ENCODE data around the gene ANKRD33B.
"Not testable (repeated sequence)": the region's sequence is repeated elsewhere in the genome, so short reads cannot be mapped to it uniquely, and the experiment has no call there.

Gene ANKRD33B

DNA sequence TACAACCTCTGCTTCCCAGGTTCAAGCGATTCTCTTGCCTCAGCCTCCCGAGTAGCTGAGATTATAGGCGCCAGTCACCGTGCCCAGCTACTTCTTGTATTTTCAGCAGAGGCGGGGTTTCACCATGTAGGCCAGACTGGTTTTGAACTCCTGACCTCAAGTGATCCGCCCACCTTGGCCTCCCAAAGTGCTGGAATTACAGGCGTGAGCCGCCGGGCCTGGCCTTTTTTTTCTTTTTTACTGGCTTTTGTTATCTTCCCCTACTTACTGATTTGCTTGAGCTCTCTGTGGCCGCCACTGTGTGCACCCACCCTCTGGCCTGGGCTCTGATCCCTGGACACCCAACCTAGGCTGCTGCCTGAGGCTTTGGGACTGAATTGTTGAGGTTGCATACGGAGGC lies 60.3 kb downstream of the ANKRD33B start:
- no peak for DNase-seq

GRCh38 chr5:10624679-10625078 lies 60.8 kb downstream of the ANKRD33B start:
- DNase-seq, result no peak

GRCh38 chr5:10625700-10626472 lies 62.0 kb downstream of the ANKRD33B start:
- no peak for DNase-seq

DNA sequence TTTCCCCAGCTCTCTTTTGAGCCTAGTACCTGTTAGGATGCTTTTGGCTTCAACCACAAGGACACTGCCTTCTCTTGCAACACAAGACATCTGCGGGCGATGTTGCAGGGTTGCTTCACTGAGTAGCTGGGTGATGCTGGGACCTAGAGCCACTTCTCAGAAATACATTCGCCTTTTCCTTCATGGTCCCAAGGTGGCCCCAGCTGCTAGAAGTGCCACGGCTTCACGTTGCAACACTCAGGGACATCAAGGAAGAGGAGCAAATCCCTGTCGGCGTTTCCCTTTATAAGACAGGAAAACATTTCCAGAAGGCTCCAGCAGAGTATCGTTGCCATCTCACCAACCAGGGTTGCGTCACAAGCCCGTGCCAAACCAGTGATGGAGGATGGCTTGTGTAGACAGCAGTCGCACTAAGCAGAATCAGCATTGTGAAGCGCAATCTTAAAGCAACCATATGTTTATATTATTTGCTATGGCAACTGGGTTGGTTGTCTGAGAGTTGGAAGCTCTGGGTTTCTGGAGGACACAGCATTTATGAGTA lies 62.7 kb downstream of the ANKRD33B start:
- DNase-seq, result no peak

- DNase-seq, result no peak
Observed at GRCh38 chr5:10627160-10627701, 63.4 kb downstream of the ANKRD33B start.

DNA sequence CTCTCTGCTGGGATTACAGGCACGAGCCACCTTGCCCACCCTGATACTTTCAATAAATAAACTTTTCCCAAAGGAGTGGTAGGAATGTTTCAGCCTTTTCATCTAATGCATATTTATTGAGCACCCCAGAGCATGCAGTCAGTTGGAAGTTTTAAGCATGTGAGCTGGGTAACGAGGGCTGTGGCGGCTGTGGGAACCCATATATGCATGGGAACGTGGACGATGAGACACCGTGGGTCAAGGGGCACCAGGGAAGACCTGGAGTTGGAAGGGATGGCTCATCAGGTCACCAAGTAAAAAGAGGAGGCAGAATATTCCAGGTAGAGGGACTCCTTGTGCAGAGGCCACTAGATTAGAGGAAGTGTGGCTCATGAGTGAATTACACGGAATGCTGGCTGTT lies 64.7 kb downstream of the ANKRD33B start:
- DNase-seq, result no peak

GRCh38 chr5:10629682-10630081 lies 65.8 kb downstream of the ANKRD33B start:
- DNase-seq, result no peak

DNA sequence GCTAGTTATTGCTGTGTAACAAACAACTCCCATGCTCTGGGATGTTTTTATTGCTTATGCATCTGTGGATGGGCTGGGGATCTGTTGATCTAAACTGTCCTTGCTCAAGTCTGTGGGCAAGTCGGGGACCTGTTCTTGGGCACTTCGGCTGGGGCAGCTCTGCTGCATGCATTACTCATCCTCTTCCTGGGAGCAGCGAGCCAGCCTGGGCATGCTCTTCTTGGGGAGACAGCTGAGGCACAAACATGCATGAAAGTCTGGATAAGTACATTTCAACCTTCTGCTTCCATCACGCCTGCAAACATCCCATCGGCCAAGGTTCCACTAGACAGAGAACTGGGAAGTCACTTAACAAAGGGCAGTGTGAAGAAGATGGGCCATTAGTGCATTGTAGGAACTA lies 66.3 kb downstream of the ANKRD33B start:
- DNase-seq, result no peak

DNA sequence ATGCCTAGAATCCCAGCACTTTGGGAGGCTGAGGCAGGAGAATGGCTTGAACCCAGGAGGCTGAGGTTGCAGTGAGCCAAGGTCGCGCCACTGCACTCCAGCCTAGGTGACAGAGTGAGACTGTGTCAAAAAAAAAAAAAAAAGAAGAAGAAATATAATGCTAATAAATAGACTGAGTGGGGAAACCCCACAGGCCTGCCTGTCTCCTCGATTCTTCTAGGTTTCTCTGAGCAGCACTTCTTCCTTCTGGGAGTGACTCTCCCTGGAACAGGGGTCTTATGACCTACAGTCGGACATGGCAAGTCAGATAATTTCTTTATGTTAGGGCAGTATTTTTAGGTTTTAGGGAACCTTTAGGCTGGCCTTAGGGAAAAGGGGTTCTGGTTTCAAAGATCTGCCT lies 66.9 kb downstream of the ANKRD33B start:
- not testable (repeated sequence) for DNase-seq

- no peak for DNase-seq
Observed at GRCh38 chr5:10631316-10631996, 67.6 kb downstream of the ANKRD33B start.

GRCh38 chr5:10632110-10632761 lies 68.4 kb downstream of the ANKRD33B start:
- no peak for DNase-seq

DNA sequence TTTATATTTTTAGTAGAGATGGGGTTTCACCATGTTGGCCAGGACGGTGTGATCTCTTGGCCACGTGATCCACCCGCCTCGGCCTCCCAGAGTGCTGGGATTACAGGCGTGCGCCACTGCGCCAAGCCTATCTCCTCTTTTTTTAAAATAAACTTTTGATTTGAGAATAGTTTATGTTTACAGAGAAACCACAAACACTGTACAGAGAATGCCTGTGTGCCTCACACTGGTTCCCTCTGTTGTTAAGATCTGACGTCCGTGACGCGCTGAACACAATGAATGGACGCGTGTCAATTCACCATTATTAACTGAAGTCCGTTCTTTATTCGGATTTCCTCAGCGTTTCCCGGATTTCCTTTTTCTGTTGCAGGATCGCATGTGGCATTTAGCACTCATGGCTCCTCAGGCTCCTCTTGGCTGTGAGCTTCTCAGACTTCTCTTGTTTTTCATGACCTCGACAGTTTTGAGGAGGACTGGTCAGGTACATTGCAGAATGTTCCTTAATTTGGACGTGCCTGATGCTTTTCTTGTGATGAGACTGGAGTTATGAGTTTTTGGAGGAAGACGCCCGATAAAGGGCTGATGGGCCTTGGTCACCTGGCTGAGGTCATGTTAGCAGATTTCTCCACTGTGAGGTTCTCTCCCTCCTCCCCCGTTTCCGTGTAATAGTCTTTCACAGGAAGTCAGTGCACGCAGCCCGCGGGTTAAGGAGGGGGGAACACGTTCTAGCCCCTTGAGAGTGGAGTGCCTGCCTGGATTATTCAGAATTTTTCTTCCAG lies 69.6 kb downstream of the ANKRD33B start:
- no peak for DNase-seq

DNA sequence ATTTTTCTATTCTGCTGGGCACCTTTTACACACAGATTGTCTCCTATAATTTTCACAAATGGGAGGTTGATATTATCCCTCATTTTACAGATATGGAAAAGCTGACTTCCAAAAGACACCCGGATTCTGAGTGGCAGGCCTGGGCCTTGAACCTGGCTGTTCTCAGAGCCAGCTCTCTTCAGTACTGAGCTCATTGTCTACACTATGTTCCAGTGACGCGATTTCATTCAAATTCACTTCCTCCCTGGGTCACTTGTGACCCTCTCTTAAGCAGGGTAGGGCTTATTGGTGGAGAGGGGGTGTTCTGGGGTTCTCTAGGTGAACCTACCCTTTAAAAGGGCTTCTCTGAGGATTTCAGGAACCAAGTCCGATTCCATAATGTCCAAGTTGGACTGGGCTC lies 70.2 kb downstream of the ANKRD33B start:
- no peak for DNase-seq

DNA sequence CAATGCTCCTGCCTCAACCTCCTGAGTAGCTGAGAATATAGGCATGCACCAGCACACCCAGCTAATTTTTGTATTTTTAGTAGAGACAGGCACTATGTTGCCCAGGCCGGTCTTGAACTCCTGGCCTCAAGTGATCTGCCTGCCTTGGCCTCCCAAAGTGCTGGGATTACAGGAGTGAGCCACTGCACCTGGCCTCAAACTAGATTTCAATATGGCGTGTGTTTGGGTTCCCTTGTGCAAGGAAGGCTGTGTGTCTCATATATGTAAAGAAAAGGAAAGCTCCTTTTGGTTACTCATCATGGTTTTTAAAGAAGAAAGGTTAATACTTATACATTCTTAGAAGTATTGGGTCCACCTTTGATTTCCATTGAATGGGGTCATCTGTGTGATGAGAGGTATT lies 70.7 kb downstream of the ANKRD33B start:
- no peak for DNase-seq

DNA sequence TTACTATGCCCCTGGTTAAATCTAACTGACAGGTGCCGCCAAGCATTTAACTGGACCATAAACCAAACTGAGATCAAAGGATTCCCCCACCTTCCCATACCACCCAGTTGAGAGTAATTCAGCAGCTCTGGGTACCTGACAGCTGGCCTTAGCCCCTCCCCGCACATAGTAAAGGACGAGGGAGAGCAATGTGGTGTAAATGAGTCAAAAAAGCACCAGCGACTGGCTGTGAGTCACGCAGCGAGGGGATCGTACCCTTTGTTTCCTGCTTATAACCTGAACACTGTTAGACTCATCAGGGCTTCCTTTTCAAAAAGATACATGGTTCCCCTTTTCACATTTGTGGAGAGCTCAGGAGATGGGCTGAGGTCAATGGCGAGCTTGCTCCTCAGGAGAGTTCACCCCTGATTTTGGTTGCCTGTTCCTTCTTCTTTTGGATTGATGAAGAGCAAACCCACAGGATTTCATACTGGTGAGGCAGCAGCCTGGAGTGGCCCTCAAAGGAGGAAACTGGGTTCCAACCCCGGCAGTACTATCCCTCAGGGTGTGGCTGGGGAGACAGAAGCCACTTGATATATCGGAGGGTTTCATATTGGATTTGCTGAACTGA lies 71.5 kb downstream of the ANKRD33B start:
- no peak for DNase-seq

- DNase-seq, result no peak
Observed at GRCh38 chr5:10635867-10636350, 72.0 kb downstream of the ANKRD33B start.

GRCh38 chr5:10636363-10637142 lies 72.7 kb downstream of the ANKRD33B start:
- no peak for DNase-seq

- DNase-seq, result no peak
Observed at GRCh38 chr5:10637944-10638343, 74.1 kb downstream of the ANKRD33B start.

DNA sequence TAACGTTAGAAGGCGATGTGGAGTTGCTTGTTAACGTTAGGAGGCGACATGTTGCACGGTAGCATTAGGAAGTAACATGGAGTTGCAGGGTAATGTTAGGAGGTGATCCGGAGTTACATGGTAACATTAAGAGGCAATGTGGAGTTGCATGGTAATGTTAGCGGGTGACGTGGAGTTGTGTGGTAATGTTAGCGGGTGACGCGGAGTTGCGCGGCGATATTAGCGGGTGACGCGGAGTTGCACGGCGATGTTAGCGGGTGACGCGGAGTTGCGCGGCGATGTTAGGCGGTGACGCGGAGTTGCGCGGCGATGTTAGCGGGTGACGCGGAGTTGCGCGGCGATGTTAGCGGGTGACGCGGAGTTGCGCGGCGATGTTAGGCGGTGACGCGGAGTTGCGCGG lies 74.9 kb downstream of the ANKRD33B start:
- DNase-seq, result not testable (repeated sequence)

DNA sequence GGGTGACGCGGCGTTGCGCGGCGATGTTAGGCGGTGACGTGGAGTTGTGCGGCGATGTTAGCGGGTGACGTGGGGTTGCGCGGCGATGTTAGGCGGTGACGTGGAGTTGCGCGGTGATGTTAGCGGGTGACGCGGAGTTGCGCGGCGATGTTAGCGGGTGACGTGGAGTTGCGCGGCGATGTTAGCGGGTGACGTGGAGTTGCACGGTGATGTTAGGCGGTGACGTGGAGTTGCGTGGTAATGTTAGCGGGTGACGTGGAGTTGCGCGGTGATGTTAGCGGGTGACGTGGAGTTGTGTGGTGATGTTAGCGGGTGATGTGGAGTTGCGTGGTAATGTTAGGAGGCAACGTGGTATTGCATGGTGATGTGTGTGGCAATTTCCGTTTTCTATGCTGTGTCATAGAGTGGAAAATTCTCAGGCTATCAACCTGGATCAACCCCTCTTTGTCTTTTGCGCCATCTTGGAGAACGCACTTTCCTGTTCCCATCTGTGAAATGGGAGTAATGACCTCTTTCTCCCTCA lies 76.0 kb downstream of the ANKRD33B start:
- DNase-seq, result no peak

- no peak for DNase-seq
Observed at GRCh38 chr5:10642367-10642766, 78.5 kb downstream of the ANKRD33B start.
